ENCODE results near the gene SETD3. TPM values are rescaled to one million over a fixed set of nuclear protein-coding genes. Genes with fewer than 3 reads are reported as not detected.

The SETD3 gene
- total RNA-seq, 1 donor from 2014 or later: 26.4 TPM

GRCh38 chr14:99467336-99468078 is 13.2 kb downstream of the SETD3 start:
- Histone ChIP-seq H3K9me3 (no peaks in the 10 kb centered on the region), H3K4me3 (no peak overlapping the region), H3K4me1 (no peaks in the 10 kb centered on the region), H3K27ac (no peak overlapping the region), H3K36me3 (peaks cover 16 to 32% of the 10 kb centered on the region in 2 donors), H3K27me3 (no peaks in the 10 kb centered on the region)
- TF ChIP-seq CTCF (IDR thresholded peaks at IDR 0.05): no peak
- intact Hi-C loops (cut with DNase I): no loop called here
- DNase-seq (ENCODE audit: low spot score in 2 of 2): no peak

DNA sequence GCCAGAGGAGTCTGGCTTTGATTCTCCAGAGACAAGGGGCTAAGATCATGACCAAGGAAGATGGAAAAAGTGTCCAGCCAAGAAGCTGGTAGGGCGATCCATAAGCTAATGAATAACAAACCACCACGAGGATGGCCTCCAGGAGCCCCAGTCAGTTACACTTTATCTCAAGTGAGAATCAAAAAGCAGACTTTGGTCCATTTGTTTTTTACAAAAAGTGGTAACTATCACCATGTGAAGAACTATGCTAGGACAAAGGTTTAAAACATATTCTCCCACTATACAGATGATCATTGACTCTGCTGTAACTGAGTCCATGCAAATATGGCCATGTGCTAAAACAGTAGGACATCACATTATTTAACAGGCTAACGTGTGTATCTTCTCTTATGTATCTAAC is 13.9 kb downstream of the SETD3 start:
- H3K4me1 ChIP-seq: no peaks in the 10 kb centered on the region
- DNase-seq (ENCODE audit: low spot score in 2 of 2): no peak
- no peaks in the 10 kb centered on the region for H3K27me3 ChIP-seq
- H3K36me3 ChIP-seq: peaks cover 19 to 39% of the 10 kb centered on the region in 2 donors
- H3K9me3 ChIP-seq: no peaks in the 10 kb centered on the region
- H3K27ac ChIP-seq: no peak overlapping the region
- no peak for TF ChIP-seq CTCF (IDR thresholded peaks at IDR 0.05)
- H3K4me3 ChIP-seq: no peak overlapping the region
- intact Hi-C loops (cut with DNase I): no loop called here

GRCh38 chr14:99465288-99465687 is 15.4 kb downstream of the SETD3 start:
- no peak overlapping the region for H3K4me3 ChIP-seq
- H3K9me3 ChIP-seq: no peaks in the 10 kb centered on the region
- no peaks in the 10 kb centered on the region for H3K27me3 ChIP-seq
- H3K4me1 ChIP-seq: no peaks in the 10 kb centered on the region
- TF ChIP-seq CTCF (IDR thresholded peaks at IDR 0.05): no peak
- intact Hi-C loops (cut with DNase I): no loop called here
- peaks cover 22 to 52% of the 10 kb centered on the region in 2 donors for H3K36me3 ChIP-seq
- no peak overlapping the region for H3K27ac ChIP-seq
- no peak for DNase-seq (ENCODE audit: low spot score in 2 of 2)

DNA sequence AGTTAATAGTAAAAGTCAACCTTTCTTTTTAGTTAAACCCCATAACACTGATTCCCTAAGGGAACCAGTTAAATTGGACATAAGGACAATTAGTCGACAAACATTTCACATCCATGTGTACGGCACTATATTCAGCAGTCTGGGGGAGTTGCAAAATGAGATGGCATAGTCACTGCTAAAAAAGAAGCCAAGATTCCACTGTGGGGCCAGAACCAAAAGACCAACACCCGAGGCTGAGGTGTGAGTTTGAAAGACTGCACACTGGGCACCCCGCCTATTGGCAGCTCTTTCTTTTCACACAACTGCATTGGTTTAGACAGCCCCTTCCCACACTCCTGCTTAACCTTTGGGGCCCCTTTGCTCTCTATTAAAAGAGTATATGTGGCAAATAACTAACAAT is 16.7 kb downstream of the SETD3 start:
- peaks cover 23 to 60% of the 10 kb centered on the region in 2 donors for H3K36me3 ChIP-seq
- no peaks in the 10 kb centered on the region for H3K4me1 ChIP-seq
- H3K9me3 ChIP-seq: no peaks in the 10 kb centered on the region
- H3K27me3 ChIP-seq: no peaks in the 10 kb centered on the region
- H3K27ac ChIP-seq: no peak overlapping the region
- DNase-seq (ENCODE audit: low spot score in 2 of 2): no peak
- no peak overlapping the region for H3K4me3 ChIP-seq
- intact Hi-C loops (cut with DNase I): no loop called here
- no peak for TF ChIP-seq CTCF (IDR thresholded peaks at IDR 0.05)

GRCh38 chr14:99462210-99462609 is 18.4 kb downstream of the SETD3 start:
- peaks cover 31 to 73% of the 10 kb centered on the region in 2 donors for H3K36me3 ChIP-seq
- no peak overlapping the region for H3K4me3 ChIP-seq
- H3K27ac ChIP-seq: no peak overlapping the region
- intact Hi-C loops (cut with DNase I): no loop called here
- DNase-seq (ENCODE audit: low spot score in 2 of 2): no peak
- no peaks in the 10 kb centered on the region for H3K9me3 ChIP-seq
- no peaks in the 10 kb centered on the region for H3K27me3 ChIP-seq
- no peak for TF ChIP-seq CTCF (IDR thresholded peaks at IDR 0.05)
- H3K4me1 ChIP-seq: no peaks in the 10 kb centered on the region

Data from ascending aorta (tissue), 2 donors.